ENCODE data around the gene MAPKAP1. TPM values are rescaled to one million over a fixed set of nuclear protein-coding genes. Genes with fewer than 3 reads are reported as not detected.

MAPKAP1 gene
- total RNA-seq, 1 donor from 2014 or later: 84.9 TPM

- no peak for ATAC-seq (ENCODE audit: low read depth)
- DNase-seq: no peak
- TF ChIP-seq CTCF (IDR thresholded peaks at IDR 0.05): no peak
- intact Hi-C loops (cut with micrococcal nuclease): no loop called here
- Mint-ChIP-seq H3K36me3 (ENCODE audit: low read depth) (peaks cover 5% of the 10 kb centered on the region), H3K4me3 (no peak overlapping the region), H3K27me3 (no peaks in the 10 kb centered on the region), H3K9me3 (no peaks in the 10 kb centered on the region), H3K27ac (no peak overlapping the region), H3K4me1 (peaks cover 11% of the 10 kb centered on the region)
- ChIA-PET CTCF (no interaction called here), POLR2A (no interaction called here)
Observed at GRCh38 chr9:125617087-125617486, 89.9 kb downstream of the MAPKAP1 start.

GRCh38 chr9:125613141-125613540, 93.9 kb downstream of the MAPKAP1 start:
- Mint-ChIP-seq H3K36me3 (ENCODE audit: low read depth) (peaks cover 5% of the 10 kb centered on the region), H3K27me3 (no peaks in the 10 kb centered on the region), H3K9me3 (no peaks in the 10 kb centered on the region), H3K4me3 (no peak overlapping the region), H3K4me1 (peaks cover 21% of the 10 kb centered on the region), H3K27ac (no peak overlapping the region)
- ChIA-PET POLR2A (no interaction called here), CTCF (no interaction called here)
- intact Hi-C loops (cut with micrococcal nuclease): no loop called here
- DNase-seq: no peak
- ATAC-seq (ENCODE audit: low read depth): no peak
- no peak for TF ChIP-seq CTCF (IDR thresholded peaks at IDR 0.05)

- CTCF ChIA-PET: no interaction called here
- Mint-ChIP-seq H3K27me3 (no peaks in the 10 kb centered on the region), H3K9me3 (no peaks in the 10 kb centered on the region), H3K36me3 (ENCODE audit: low read depth) (peaks cover 5% of the 10 kb centered on the region), H3K27ac (no peak overlapping the region), H3K4me1 (peaks cover 21% of the 10 kb centered on the region), H3K4me3 (no peak overlapping the region)
- POLR2A ChIA-PET: no interaction called here
- TF ChIP-seq CTCF (IDR thresholded peaks at IDR 0.05): no peak
- intact Hi-C loops (cut with micrococcal nuclease): no loop called here
- ATAC-seq (ENCODE audit: low read depth): no peak
- DNase-seq: no peak
Observed at GRCh38 chr9:125612616-125613015, 94.4 kb downstream of the MAPKAP1 start.

GRCh38 chr9:125611121-125611765, 95.8 kb downstream of the MAPKAP1 start:
- H3K4me1 Mint-ChIP-seq: peaks cover 24% of the 10 kb centered on the region

GRCh38 chr9:125609744-125610143, 97.3 kb downstream of the MAPKAP1 start:
- no peaks in the 10 kb centered on the region for H3K9me3 Mint-ChIP-seq
- ATAC-seq (ENCODE audit: low read depth) (no peak), DNase-seq (no peak)
- peaks cover 5% of the 10 kb centered on the region for H3K36me3 Mint-ChIP-seq (ENCODE audit: low read depth)
- POLR2A ChIA-PET: no interaction called here
- intact Hi-C loops (cut with micrococcal nuclease): no loop called here
- H3K4me1 Mint-ChIP-seq: peaks cover 21% of the 10 kb centered on the region
- TF ChIP-seq CTCF (IDR thresholded peaks at IDR 0.05): no peak
- H3K4me3 Mint-ChIP-seq: no peak overlapping the region
- no peak overlapping the region for H3K27ac Mint-ChIP-seq
- CTCF ChIA-PET: no interaction called here
- H3K27me3 Mint-ChIP-seq: no peaks in the 10 kb centered on the region

More at GRCh38 chr9:125611121-125611765, 95.8 kb downstream of the MAPKAP1 start:
- DNase-seq (no peak), ATAC-seq (ENCODE audit: low read depth) (no peak)
- no peaks in the 10 kb centered on the region for H3K9me3 Mint-ChIP-seq
- ChIA-PET POLR2A (no interaction called here), CTCF (no interaction called here)
- TF ChIP-seq CTCF (IDR thresholded peaks at IDR 0.05): no peak
- no peak overlapping the region for H3K27ac Mint-ChIP-seq
- H3K4me3 Mint-ChIP-seq: no peak overlapping the region
- H3K36me3 Mint-ChIP-seq (ENCODE audit: low read depth): peaks cover 5% of the 10 kb centered on the region
- no peaks in the 10 kb centered on the region for H3K27me3 Mint-ChIP-seq
- intact Hi-C loops (cut with micrococcal nuclease): no loop called here
